GF-D8 (cell line): Measurements from ENCODE around the gene NCAPG2.
"Not testable (repeated sequence)": the region's sequence is repeated elsewhere in the genome, so short reads cannot be mapped to it uniquely, and the experiment has no call there.

ENCODE experiments used
- DNase-seq: peaks from one replicate; lab custom pipeline; 2025; lab: John Stamatoyannopoulos, UW

Gene NCAPG2

DNA sequence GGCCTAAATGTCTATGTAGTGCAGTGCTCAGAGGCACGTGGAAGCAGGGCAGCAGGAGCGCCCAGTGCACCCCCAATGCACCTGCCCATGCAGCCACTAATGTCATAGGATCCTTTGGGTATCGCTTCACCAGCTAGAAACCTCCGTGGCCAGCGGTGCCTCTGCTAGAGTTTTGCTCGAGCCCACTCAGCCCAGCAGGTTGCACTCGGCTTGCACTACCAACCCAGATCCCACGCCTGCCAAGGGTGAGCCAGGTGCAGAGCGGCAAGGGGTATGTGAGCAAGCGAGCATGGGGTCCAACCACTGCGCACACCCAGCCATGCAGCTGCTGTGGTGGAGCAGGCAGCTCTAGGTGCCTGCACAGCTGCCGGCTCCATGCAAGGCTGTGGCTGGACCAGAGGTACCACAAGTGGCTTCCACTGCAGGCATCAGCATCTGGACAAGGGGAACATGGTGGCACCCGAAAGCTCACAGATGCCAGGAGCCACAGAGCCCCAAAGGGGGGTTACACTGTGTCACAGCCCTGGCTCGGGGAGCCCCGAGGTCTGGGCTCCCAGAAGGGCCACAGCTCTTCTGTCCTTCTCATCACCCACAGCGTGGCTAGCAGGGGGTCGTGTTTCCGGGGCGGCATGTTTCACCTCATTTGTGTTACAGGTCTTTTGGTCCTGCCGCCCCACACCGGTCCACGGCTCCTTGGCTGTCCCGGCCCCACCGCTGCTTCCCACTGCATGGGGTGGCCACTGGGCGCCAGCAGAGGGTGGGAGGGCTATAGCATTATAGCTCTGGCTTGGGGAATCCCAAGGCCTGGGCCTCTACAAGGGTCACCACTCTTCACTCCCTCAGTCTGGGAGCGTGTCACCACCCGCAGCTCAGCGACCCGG is 2.3 kb upstream of the NCAPG2 start:
- DNase-seq = no peak

DNA sequence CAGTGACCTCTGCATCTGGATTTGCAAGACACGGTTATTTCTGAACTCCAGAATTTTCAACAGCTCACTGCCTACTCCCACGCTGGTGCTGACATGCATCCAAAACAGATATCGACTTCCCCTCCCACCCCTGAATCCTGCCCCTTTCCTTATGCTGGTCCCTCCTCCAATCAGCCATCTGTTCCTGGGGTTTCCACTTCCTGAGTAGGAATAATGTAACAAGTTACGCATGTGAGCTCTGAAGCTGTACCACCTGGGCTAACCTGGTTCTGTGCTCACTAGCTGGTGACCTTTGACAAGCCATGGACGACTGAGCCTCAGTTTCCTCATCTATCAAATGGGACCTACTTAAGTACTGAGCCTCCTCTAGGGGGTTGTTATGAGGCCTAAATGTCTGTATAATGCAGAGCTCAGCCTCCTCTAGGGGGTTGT is 1.7 kb upstream of the NCAPG2 start:
- no peak for DNase-seq

DNA sequence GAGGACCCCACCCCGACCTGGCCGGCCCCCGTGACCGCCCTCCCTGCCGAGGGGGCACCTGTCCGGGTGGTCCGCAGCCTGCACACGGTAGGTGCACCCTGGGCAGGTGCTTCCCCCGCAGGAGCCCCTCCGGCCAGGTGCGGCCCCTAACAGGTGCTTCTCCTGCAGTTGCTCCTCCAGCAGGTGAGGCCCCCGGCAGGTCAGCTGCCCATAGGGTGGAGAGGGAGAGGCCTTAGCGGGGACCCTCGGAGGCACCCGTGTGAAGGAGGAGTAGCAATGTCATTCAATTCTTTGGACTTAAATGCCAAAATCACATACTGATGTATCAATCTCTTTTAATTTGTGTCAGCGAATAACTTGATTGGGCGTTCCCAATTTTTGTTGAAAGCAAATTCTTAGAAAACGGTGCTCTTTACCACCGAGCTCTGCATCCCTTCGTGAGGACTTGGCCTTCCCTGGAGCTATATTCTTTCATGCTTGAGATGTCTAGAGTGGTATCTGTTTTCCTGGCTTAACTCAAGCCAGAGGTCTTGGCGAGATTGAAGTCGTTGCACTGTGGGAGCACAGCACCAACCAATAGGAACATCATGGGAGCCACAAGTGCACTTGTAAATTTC is 738 bp upstream of the NCAPG2 start:
- no peak for DNase-seq

DNA sequence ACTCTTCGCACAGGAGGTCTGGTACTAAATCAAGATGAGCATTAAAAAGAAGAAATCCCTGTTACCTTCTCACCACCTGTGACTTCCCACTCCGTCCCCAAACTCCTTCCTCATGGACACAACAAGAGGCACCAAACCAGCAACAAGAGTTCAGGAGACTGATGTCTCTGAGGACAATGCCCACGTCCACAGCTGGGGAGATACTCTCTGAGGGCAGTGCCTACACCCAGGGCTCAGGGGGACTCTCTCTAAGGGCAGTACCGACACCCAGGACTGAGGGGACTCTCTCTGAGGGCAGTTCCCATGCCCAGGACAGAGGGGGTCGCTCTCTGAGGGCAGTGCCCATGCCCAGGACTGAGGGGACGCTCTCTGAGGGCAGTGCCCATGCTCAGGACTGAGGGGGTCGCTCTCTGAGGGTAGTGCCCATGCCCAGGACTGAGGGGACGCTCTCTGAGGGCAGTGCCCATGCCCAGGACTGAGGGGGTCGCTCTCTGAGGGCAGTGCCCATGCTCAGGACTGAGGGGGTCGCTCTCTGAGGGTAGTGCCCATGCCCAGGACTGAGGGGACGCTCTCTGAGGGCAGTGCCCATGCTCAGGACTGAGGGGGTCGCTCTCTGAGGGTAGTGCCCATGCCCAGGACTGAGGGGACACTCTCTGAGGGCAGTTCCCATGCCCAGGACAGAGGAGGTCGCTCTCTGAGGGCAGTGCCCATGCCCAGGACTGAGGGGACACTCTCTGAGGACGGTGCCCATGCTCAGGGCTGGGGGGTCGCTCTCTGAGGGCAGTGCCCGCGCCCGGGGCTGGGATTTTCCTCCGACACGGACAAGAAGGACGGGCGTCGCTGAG is 703 bp downstream of the NCAPG2 start:
- DNase-seq = not testable (repeated sequence)

DNA sequence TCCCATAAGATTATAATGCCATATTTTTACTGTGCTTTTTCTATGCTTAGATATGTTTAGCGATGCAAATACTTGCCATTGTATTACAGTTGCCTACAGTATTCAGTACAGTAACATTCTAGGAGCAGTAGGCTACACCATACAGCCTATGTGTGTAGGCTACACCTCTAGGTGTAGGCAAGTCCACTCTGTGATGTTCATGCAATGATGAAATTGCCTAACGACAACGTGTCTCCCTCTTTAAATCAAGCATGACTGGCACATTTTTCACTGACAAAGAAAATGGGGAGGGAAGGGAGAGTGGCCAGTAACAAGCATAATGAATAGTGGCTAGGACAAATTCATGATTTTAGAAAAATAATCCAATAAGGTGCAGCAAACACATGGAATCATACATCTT is 1.7 kb downstream of the NCAPG2 start:
- peak; percentile 13 for DNase-seq

DNA sequence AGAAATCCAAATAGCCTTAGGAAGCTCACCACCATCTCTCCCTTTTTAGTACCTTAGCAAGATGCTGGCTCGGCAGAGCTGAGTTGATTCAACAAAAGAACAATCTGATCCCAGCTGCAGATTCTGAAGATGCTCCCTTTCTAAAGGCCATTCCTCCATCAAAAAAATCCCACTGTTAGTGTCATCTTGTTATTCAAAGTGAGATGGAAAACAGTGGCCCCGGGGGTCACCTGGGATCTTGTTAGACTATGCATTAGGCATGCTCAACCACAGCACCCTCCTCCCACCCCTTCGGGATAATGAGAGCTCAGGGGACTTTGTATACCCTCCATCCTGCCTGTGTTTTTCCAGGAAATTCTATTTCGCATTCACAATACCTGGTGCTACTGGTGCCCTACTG is 2.4 kb downstream of the NCAPG2 start:
- no peak for DNase-seq

DNA sequence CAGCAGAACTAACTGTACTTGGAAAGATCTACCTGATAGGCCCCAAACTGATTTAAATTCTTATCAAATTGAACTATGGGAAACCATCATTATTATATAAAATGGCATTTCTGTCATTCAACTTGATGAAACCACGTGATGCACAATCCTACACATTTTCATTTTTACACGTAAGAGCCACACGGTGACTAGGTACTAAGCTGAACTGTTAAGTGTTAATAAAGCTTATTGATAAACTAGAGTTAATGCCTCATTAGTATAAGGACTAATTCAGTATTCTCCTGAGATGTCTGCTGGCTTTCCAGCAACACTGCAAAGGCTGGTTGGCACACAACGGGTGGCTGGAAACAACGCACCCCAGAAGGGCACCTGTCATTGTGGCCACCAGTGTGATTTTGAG is 4.6 kb downstream of the NCAPG2 start:
- DNase-seq = no peak

DNA sequence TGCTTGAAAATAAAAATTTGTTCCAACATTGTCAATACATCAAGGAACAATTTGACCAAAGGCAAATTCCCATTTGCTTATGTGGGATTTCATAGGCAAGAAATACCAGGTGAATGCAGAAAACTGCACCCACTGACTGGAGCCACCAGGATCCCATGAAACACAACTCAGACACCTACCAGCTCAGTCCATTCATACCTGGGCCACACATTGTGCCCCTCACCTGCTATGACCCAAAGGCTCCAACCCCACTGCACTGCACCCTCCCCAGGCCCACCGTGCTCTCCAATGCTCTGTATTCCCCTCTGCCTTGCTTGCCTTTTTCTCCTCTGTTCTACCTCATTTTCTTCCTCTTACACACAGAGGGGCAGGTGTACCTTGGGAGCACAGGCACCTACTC is 5.3 kb downstream of the NCAPG2 start:
- no peak for DNase-seq

DNA sequence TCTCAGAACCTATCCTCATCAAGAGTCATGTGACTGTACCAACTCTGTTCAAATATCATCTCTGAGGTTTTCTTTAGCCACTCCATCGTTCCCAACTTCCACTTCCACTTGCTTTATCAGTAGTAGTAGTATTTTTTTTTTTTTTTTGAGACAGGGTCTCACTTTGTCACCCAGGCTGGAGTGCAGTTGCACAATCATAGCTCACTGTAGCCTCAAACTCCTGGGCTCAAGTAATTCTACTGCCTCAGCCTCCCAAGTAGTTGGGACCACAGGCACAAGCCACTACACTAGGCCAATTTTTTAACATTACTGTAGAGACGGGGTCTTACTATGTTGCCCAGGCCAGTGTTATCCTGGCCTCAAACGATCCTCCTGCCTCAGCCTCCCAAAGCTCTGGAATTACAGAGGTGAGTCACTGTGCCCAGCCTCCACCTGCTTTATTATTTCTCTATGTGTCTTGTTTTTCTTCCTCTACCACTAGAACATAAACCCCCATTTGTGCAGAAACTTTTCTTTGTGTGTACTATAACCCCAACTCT is 5.9 kb downstream of the NCAPG2 start:
- no peak for DNase-seq

DNA sequence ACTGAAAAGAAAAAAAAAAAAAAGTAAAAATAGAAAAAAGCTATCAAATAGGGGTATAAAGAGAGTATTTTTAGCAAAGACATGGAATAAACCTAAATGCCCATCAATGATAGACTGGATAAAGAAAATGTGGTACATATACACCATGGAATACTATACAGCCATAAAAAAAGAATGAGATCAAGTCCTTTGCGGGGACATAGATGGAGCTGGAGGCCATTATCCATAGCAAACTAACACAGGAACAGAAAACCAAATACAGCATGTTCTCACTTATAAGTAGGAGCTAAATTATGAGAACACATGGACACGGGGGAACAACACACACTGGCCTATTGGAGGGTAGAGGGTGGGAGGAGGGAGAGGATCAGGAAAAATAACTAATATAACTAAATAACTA is 7.0 kb downstream of the NCAPG2 start:
- not testable (repeated sequence) for DNase-seq

DNA sequence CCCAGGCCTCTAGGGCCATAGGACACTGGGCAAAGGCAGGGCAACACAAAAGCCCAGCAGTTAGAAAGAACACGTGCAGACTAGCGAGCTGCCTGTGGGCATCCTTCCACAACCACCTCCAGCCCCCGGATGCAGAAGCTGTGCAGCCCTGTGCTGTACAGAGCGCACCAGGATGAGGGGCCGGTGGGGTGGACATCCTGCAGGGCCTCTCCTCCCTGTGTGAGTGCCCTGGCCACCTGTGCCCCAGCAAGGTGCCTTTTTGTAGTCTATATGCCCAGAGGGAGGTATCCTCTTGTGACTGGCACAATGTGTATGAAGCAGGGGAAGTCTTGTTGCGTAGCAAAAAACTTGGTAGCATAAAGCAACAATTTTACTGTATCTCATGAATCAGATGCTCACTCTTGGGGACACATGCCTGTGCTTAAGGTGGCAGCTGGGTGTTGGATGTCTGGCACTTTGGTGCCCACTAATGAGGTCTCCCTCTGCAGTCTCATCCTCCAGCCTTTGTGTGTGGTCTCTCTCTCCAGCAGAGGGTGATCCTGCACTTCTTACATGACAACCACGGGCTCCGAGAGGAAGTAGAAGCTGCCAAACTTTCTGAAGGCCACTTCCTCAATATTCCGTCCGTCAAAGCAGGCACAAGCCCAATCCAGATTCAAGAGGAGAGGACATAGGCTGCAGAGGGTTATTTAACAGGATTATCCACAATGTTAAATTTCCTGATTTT is 8.7 kb downstream of the NCAPG2 start:
- peak; percentile 86 for DNase-seq

DNA sequence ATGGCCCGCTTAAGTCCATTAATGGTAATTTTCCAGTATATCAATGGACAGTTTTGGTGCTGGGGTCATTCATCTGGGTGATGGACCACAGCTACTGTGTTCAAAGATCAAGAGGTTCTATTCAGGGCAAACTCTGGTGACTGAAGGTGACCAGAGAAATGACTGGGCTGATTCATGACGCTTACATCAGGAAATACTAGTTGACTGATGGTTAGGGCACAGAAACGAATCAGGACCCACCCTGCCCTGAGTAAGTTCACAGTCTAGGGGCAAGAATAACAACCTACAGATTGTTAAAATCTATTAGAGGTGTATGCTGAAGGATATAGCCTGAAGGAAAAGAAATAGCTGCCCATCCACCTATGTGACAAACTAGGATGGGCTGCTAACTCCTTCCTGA is 9.5 kb downstream of the NCAPG2 start:
- DNase-seq = no peak

DNA sequence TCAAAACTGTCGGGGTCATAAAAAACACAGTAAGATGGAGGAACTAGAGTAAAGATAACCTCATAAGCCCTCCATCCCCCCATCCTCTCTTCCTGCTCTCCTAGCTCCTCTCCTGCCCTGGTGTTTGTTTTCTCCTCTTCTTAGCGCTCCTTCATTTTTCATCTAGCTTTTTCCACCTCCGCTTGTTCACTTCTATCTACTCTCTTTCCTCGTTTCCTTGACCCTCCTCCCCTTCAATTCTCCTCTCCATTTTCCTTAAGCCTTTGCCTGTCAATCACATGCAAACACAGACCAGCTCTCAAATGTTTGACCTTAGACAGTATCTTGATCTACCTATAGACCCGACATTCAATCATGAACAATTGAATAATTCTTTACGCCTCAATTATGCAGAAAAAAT is 10.0 kb downstream of the NCAPG2 start:
- DNase-seq = no peak

DNA sequence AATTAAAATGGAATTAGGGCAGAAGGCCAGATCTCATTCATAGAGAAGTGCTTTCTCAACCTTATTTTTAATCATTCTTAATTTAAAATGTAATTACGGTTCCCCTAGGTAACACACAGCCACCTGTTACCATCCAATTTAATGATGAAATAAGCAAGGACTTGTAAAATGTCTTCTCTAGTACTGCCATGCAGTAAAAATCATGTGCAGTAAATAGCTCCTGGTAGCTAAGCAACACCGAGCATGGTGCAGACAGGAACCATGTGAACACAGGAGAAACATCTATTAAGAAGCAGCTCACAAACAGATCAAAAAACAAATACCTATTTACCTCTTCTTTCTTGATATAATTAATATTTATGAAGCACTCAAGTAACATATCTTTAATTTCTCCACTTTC is 15.1 kb downstream of the NCAPG2 start:
- no peak for DNase-seq

DNA sequence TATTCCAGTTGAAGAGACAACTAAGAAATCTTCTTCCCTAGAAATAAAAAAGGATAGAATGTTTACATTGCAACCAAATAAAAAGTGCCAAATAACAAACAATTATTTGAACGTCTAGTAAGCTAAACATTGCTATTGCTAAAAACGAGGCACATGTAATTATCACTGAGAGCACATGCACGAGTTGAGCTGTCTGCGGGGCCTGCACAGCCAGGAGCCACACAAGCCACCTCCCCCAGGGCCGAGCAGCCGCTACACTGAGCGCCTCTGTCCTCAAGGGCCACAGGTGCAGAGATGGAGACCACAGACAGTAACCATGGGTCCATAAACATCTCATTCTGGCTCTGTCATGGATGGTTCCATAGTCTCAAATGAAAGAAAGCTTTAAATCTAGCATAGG is 17.2 kb downstream of the NCAPG2 start:
- no peak for DNase-seq

DNA sequence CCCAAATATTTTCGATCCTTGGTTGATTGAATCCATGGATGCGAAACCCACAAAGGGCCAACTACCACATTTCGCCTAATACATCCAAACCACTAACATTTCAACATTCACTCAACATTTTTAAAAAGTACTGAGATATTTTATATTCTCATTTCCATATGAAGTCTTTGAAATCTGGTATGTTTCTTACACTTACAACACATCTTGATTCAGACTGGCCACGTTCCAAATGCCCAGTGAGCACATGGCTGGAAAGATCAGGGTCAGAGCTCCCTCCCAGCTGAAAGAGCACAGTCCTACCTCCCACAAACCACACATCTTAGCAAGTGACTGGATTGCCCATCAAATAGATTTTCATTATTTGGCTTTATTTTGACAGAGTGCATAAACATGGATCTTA is 18.9 kb downstream of the NCAPG2 start:
- no peak for DNase-seq

DNA sequence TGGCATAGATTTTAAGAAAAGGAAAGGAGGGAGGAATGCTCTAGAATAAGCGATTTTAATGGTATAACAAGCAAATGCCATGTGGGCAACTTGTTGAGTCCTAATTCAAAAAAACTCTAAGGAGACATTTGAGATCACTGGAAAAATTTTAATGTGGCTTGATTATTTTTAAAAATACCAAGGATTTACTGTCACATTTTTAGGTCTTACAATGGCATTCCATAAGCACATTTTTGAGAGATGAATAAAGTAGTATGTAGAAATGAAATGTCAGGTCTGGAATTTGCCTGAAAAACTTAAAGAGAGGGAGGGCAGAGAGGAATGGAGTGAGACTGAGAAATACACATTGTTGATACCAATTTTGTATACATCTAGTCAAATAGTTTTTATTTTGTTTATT is 20.3 kb downstream of the NCAPG2 start:
- DNase-seq = no peak

DNA sequence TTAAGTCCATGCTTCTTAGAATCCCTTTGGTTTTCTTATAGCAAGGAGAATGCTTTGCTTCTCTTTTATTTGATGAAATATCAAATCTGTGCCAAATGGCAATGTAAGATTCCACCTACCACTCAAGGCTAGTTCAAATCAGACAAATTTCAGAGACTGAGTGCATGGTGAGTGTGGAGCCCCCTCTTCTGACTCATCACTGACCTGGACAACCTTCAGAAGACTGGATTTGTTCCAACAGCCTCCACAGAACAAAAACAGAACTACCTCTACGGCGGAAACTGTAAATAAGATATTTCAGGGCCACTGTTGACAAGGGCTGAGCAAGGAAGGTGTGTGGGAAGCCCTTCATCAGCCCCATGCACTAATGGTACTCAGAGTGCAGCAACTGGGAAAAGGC is 21.1 kb downstream of the NCAPG2 start:
- no peak for DNase-seq

DNA sequence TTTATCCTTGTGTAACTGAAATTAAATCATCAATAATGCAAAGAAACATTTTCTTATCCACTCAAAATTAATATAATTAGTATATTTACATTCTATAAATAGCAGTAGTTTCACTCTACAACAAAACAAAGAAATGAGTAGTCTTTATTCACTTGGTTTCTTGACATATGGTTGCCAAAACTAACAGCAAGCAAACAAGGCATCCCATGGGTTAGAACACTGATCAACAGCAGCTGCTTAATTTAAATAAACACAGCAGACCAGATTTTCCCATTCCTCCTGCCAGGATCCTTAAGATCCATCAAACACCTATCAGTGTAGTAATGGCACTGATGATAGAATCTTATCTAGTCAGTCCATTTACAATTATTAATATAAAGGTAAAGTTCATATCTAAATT is 22.1 kb downstream of the NCAPG2 start:
- no peak for DNase-seq

DNA sequence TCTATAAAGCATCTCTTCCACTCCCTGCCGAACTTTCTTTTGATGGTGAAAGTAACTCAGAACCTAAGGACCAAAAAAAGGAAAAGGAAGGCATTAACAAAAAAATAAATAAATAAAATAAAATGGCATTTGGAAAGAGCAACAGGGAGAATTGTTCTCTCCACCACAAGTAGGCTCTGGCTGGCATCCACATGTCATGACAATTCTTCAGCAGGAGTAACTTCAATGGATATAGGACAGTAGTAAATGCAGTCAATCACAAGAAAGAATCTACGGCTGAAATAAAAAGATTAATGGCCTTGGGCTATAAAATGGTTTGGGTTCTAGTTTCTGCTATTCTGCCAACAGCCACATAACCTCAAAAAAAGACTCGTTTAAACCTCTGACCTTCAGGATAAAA is 23.9 kb downstream of the NCAPG2 start:
- no peak for DNase-seq

DNA sequence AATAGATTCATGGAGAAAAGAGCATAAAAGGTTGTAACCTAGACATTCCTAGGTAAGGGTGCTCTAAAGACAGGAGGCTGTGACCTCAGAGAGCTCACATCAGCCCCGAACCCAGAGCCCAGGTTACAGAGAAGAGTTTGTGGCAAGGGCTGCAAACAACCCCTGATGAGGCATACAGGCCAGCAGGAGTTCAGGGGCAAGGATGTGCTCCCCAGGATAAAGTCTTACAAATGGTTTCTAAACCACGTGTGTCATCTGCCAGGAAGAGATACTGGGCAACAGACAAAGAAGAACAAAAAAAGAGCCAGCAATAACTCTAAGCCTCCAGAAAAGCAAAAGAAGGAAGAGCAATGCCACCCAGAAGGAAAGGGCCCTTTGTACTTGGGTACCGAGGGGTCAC is 27.7 kb downstream of the NCAPG2 start:
- DNase-seq = no peak
